ENCODE data around the gene PWWP3B. TPM values are rescaled to one million over a fixed set of nuclear protein-coding genes. Genes with fewer than 3 reads are reported as not detected.

The PWWP3B gene
- polyA plus RNA-seq, 1 donor (not counting 4 experiments of a cell fraction or from before 2014, with no cell fraction given): 0.16 TPM

DNA sequence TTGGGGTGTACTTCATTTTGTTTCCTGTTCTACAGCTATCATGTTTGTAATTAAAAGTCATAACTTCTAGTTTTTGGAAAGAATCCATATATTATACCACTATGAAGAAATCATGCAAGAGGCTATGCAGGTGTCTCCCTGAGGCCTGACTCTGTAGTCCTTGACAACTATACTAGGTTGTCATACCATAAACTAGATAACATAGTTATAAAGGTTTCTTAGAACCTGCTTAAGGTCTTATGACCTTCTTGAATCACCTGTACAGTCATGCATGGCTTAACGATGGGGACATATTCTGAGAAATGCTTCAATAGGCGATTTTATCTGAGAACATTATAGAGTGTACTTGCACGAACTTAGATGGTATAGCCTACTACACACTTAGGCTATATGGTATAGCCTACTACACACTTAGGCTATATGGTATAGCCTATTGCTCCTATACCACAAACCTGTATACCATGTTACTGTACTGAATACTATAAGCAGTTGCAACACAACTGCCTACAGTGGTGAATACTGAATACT, 3.3 kb downstream of the PWWP3B start:
- Histone ChIP-seq H3K9me1 (ENCODE audit: control insufficient read depth, extremely low read depth, insufficient read depth, low read length) (no peaks in the 10 kb centered on the region), H3K36me3 (ENCODE audit: control insufficient read depth in 2 of 2, extremely low read depth in 1 of 2, insufficient read depth in 2 of 2, low read length in 2 of 2) (no peaks in the 10 kb centered on the region), H3K4me3 (ENCODE audit: control insufficient read depth in 2 of 3, extremely low read depth in 1 of 3, insufficient read depth in 2 of 3, low read depth in 1 of 3, low read length in 3 of 3) (no peak overlapping the region), H3K79me2 (ENCODE audit: control insufficient read depth, insufficient read depth, low read length) (no peaks in the 10 kb centered on the region), H4K20me1 (ENCODE audit: control insufficient read depth, extremely low read depth, insufficient read depth, low read length) (no peaks in the 10 kb centered on the region), H3K27ac (ENCODE audit: control insufficient read depth, insufficient read depth, low read length) (no peak overlapping the region), H3K9me3 (ENCODE audit: control insufficient read depth, low read depth, low read length) (no peaks in the 10 kb centered on the region), H3K9ac (ENCODE audit: control insufficient read depth, extremely low read depth, insufficient read depth, low read length) (no peak overlapping the region), H3K4me2 (ENCODE audit: control insufficient read depth, extremely low read depth, insufficient read depth, low read depth, low read length) (no peak overlapping the region), H3K27me3 (ENCODE audit: control insufficient read depth, extremely low read depth, insufficient read depth, low read length) (no peaks in the 10 kb centered on the region), H2AFZ (ENCODE audit: control insufficient read depth, low read length) (no peak overlapping the region), H3K4me1 (ENCODE audit: control insufficient read depth, extremely low read depth, insufficient read depth, low read length) (no peaks in the 10 kb centered on the region)
- FAIRE-seq (no peak), DNase-seq (ENCODE audit: low read depth, low spot score) (no peak)
- TF ChIP-seq, protein P1, sequence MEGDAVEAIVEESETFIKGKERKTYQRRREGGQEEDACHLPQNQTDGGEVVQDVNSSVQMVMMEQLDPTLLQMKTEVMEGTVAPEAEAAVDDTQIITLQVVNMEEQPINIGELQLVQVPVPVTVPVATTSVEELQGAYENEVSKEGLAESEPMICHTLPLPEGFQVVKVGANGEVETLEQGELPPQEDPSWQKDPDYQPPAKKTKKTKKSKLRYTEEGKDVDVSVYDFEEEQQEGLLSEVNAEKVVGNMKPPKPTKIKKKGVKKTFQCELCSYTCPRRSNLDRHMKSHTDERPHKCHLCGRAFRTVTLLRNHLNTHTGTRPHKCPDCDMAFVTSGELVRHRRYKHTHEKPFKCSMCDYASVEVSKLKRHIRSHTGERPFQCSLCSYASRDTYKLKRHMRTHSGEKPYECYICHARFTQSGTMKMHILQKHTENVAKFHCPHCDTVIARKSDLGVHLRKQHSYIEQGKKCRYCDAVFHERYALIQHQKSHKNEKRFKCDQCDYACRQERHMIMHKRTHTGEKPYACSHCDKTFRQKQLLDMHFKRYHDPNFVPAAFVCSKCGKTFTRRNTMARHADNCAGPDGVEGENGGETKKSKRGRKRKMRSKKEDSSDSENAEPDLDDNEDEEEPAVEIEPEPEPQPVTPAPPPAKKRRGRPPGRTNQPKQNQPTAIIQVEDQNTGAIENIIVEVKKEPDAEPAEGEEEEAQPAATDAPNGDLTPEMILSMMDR (optimal IDR thresholded peaks at IDR 0.05 in 1 of 3, IDR thresholded peaks at IDR 0.05 in 1 of 3, conservative IDR thresholded peaks at IDR 0.05 in 1 of 3; ENCODE audit: extremely low read depth in 1 of 3, insufficient read depth in 2 of 3, low read length in 3 of 3): no peak
- TF ChIP-seq EZH2 (IDR thresholded peaks at IDR 0.05; ENCODE audit: low read length): no peak
- dilution Hi-C loops (cut with MboI; ENCODE audit: extremely low pct_ligation_motif_present, low sequenced_read_pairs): no loop called here

DNA sequence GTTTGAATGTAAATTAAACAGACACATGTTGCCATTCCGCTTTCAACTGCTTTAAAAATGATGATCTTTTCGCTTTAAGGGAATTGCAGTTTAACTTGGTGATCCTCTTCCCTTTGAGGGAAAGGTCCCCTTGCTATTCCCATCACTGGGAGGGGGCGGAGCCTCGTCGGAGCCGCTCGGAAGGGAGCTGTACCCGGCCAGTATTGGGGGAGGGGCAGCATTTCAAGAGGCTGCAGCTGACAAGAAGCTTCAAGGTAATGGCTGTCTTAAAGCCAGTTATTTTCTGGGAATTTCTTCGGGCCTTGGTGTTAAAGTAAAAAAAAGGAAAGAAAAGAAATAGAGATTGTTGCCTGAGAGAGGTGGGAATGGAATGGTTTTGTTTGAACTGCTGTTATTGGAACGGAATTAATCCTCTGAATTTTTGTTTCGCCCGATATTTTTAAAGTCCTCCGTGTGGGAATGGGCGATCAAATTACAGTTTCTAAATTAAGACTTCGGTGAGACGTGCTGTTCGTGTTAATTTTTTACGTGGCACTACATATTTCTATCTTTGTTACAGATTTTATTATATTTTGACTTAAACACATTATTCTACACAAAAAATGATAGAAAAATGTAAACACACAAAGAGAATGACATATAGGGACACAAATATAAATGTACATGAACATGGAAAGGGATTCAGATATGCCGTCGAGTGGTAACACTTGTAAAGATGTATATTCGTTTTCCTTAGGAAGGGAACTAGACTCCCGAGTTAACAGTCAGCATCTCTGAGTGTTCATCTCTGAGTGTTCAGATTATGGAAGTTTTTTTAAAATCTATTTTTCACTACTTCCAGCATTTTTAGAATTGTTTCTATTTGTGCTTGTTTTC, 9.2 kb downstream of the PWWP3B start:
- no peaks in the 10 kb centered on the region for H3K36me3 ChIP-seq (ENCODE audit: control insufficient read depth in 2 of 2, extremely low read depth in 1 of 2, insufficient read depth in 2 of 2, low read length in 2 of 2)
- dilution Hi-C loops (cut with MboI; ENCODE audit: extremely low pct_ligation_motif_present, low sequenced_read_pairs): no loop called here
- DNase-seq (ENCODE audit: low read depth, low spot score) (no peak), FAIRE-seq (no peak)
- peak overlapping the region; percentile 37 for H3K4me2 ChIP-seq (ENCODE audit: control insufficient read depth, extremely low read depth, insufficient read depth, low read depth, low read length)
- no peak overlapping the region for H3K27ac ChIP-seq (ENCODE audit: control insufficient read depth, insufficient read depth, low read length)
- H3K4me3 ChIP-seq (ENCODE audit: control insufficient read depth in 2 of 3, extremely low read depth in 1 of 3, insufficient read depth in 2 of 3, low read depth in 1 of 3, low read length in 3 of 3): no peak overlapping the region
- H3K9ac ChIP-seq (ENCODE audit: control insufficient read depth, extremely low read depth, insufficient read depth, low read length): no peak overlapping the region
- no peaks in the 10 kb centered on the region for H3K9me3 ChIP-seq (ENCODE audit: control insufficient read depth, low read depth, low read length)
- TF ChIP-seq EZH2 (IDR thresholded peaks at IDR 0.05; ENCODE audit: low read length): no peak
- TF ChIP-seq, protein P1 (optimal IDR thresholded peaks at IDR 0.05 in 1 of 3, IDR thresholded peaks at IDR 0.05 in 1 of 3, conservative IDR thresholded peaks at IDR 0.05 in 1 of 3; ENCODE audit: extremely low read depth in 1 of 3, insufficient read depth in 2 of 3, low read length in 3 of 3): no peak
- no peaks in the 10 kb centered on the region for H3K79me2 ChIP-seq (ENCODE audit: control insufficient read depth, insufficient read depth, low read length)
- no peaks in the 10 kb centered on the region for H3K9me1 ChIP-seq (ENCODE audit: control insufficient read depth, extremely low read depth, insufficient read depth, low read length)
- H3K4me1 ChIP-seq (ENCODE audit: control insufficient read depth, extremely low read depth, insufficient read depth, low read length): no peaks in the 10 kb centered on the region
- H3K27me3 ChIP-seq (ENCODE audit: control insufficient read depth, extremely low read depth, insufficient read depth, low read length): no peaks in the 10 kb centered on the region
- H2AFZ ChIP-seq (ENCODE audit: control insufficient read depth, low read length): no peak overlapping the region
- no peaks in the 10 kb centered on the region for H4K20me1 ChIP-seq (ENCODE audit: control insufficient read depth, extremely low read depth, insufficient read depth, low read length)

Data from keratinocyte (primary cell).